A673 (cell line): ENCODE measurements around the gene MEGF10. TPM values are rescaled to one million over a fixed set of nuclear protein-coding genes. Genes with fewer than 3 reads are reported as not detected.
A peak's percentile ranks its signal among the peaks of the same experiment; 100 is the strongest.

Source experiments
- Bru-seq: library from RNA; stranded (reverse); fragments of 400-500 nt; gene quantifications from one replicate; lab custom pipeline; 2021; lab: Mats Ljungman, UMichigan
- BruChase-seq, 2 experiments: library from RNA; stranded (reverse); fragments of 400-500 nt; gene quantifications; one replicate each; lab custom pipeline; 2021; lab: Mats Ljungman, UMichigan
- BruUV-seq: library from RNA; stranded (reverse); fragments of 400-500 nt; replicated peaks from 2 replicates; lab custom pipeline; 2021; lab: Mats Ljungman, UMichigan
- CTCF ChIA-PET: fragments of 300-600 bp; sonication (Branson Sonifier 250); formaldehyde crosslinking; loops from one replicate; lab custom pipeline; 2022; ENCODE audit warnings: antibody characterized with exemption; lab: Charles Lee
- POLR2A ChIA-PET: fragments of 300-600 bp; sonication (Branson Sonifier 250); formaldehyde crosslinking; loops from one replicate; lab custom pipeline; 2022; ENCODE audit warnings: antibody characterized with exemption; ENCODE audit not compliant: low non-redundant PET; lab: Charles Lee
- DNase-seq: peaks from one replicate; pipeline ENCODE4 v3.0.0-alpha.2; 2015; ENCODE audit warnings: low spot score
- H3K27ac ChIP-seq: fragments of 200-600 bp; sonication (generic); 2 replicates; pipeline ENCODE4 v1.5.1; 2016; ENCODE audit warnings: mixed run types, low read depth, mild to moderate bottlenecking, mixed read lengths, antibody characterized with exemption, low read length; ENCODE audit not compliant: poor library complexity, severe bottlenecking
- H3K27me3 ChIP-seq: fragments of 200-600 bp; sonication (generic); replicated peaks from 2 replicates; pipeline ENCODE4 v1.6.1; 2017; ENCODE audit warnings: mixed run types, low read depth, mild to moderate bottlenecking, mixed read lengths, antibody characterized with exemption, low read length; ENCODE audit not compliant: insufficient read depth, poor library complexity
- H3K36me3 ChIP-seq: fragments of 200-600 bp; sonication (generic); 2 replicates; pipeline ENCODE4 v1.6.1; 2016; ENCODE audit warnings: mixed run types, mild to moderate bottlenecking, mixed read lengths, antibody characterized with exemption, low read length; ENCODE audit not compliant: insufficient read depth, poor library complexity, severe bottlenecking
- H3K4me1 ChIP-seq: fragments of 200-600 bp; sonication (generic); 2 replicates; pipeline ENCODE4 v1.6.1; 2017; ENCODE audit warnings: mixed run types, mild to moderate bottlenecking, mixed read lengths, antibody characterized with exemption, low read length; ENCODE audit not compliant: insufficient read depth, poor library complexity, severe bottlenecking
- H3K4me3 ChIP-seq: fragments of 200-600 bp; sonication (generic); 2 replicates; pipeline ENCODE4 v1.5.1; 2016; ENCODE audit warnings: low read depth, mixed run types, mild to moderate bottlenecking, mixed read lengths, low read length; ENCODE audit not compliant: poor library complexity, severe bottlenecking
- H3K9me3 ChIP-seq: fragments of 200-600 bp; sonication (generic); 2 replicates; pipeline ENCODE4 v1.6.1; 2016; ENCODE audit warnings: mixed run types, low read depth, mild to moderate bottlenecking, mixed read lengths, antibody characterized with exemption, low read length; ENCODE audit not compliant: poor library complexity, severe bottlenecking
- EZH2 ChIP-seq: fragments of 200-600 bp; sonication (generic); IDR thresholded peaks from 2 replicates; pipeline ENCODE4 v1.6.1; 2017; ENCODE audit warnings: borderline replicate concordance, low read depth, mild to moderate bottlenecking, mixed read lengths, antibody characterized with exemption, low read length; ENCODE audit not compliant: poor library complexity, severe bottlenecking
- intact Hi-C: fragments of 100-400 bp; cut with micrococcal nuclease; formaldehyde crosslinking; loops from one replicate; pipeline ENCODE4 v1.10.0; 2022; ENCODE audit not compliant: unreplicated experiment
- long read RNA-seq: library from polyadenylated mRNA; stranded (forward); transcript quantifications from one replicate; pipeline ENCODE4 v2.0.0, GENCODE V29; 2022
- total RNA-seq: library from RNA; stranded (reverse); gene quantifications from 2 replicates; pipeline ENCODE4 v1.2.3, GENCODE V29; 2021
- TF ChIP-seq, protein P1 (sequence below): fragments of 300-800, 200-600 bp; sonication (generic); conservative IDR thresholded peaks from 2 replicates; pipeline ENCODE4 v1.5.1; 2017; ENCODE audit warnings: low read depth, mild to moderate bottlenecking, antibody characterized with exemption, low read length, moderate library complexity, mixed read lengths

MEGF10 gene
- 0.71 and 0.87 TPM in 2 replicates for total RNA-seq
- Bru-seq, nascent RNA, result percentile 26 among the genes with signal in this experiment
- percentile 19 among the genes with signal in this experiment for BruChase-seq, experiment 1, labeled RNA remaining after a 2-hour chase
- percentile 19 among the genes with signal in this experiment for BruChase-seq, experiment 2, labeled RNA remaining after a 6-hour chase
- long read RNA-seq, result 0 reads

DNA sequence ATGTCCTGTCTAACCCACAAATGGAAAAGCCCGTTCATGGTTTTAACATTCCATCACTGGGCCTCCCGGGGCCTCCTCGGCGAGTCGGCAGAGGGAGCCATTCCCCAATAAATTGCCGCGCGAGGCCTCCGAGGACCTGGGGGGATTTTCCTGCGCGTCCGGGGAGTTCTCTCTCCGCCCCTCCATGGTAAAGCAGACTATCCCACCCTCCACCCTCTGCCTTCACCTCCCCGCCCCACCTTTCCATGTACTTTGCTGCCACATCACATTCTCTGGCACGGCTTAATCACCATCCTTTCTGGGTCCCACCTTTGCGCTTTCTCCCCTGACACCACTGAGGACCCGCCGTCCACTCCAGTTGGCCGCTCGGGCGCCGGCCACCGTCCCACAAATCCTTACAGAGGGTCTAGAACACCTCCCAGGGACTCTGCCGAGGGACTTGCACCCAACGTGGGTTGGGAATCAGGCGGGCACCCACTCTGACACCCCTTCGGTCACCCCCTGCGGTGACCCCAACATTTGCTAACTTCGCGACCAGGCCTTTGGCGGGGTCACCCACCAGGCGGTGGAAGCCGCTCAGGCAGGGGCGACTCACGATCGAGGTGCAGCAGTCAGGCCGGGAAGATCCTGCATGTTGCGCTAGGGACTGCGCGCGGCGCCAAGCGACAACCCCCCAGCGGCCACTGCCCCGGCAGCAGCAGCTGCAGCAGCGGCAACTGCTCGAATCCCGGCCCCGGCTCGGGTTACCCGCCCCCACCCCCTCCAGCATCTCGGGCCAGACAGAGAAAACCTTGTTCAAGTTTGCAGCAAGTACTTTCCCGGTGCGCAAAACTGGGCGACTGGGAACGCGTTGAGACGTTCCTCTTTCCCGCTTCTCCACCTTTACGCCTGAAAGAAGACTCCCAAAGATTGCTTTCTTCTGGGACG is at the start of gene MEGF10:
TSS of gene MEGF10 (plus strand) at position 778 of the 927 bp plus-strand sequence. CDS start 40,513 bp downstream, outside the sequence.
- TF ChIP-seq, protein P1, sequence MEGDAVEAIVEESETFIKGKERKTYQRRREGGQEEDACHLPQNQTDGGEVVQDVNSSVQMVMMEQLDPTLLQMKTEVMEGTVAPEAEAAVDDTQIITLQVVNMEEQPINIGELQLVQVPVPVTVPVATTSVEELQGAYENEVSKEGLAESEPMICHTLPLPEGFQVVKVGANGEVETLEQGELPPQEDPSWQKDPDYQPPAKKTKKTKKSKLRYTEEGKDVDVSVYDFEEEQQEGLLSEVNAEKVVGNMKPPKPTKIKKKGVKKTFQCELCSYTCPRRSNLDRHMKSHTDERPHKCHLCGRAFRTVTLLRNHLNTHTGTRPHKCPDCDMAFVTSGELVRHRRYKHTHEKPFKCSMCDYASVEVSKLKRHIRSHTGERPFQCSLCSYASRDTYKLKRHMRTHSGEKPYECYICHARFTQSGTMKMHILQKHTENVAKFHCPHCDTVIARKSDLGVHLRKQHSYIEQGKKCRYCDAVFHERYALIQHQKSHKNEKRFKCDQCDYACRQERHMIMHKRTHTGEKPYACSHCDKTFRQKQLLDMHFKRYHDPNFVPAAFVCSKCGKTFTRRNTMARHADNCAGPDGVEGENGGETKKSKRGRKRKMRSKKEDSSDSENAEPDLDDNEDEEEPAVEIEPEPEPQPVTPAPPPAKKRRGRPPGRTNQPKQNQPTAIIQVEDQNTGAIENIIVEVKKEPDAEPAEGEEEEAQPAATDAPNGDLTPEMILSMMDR, result peak; percentile 88
- no peak for TF ChIP-seq EZH2
- H3K36me3 ChIP-seq, result no peaks in the 10 kb centered on the region
- peaks cover 41% of the 10 kb centered on the region for H3K27me3 ChIP-seq
- no peaks in the 10 kb centered on the region for H3K9me3 ChIP-seq
- peak within 1 kb of the TSS; percentile 40 for H3K4me3 ChIP-seq
- no TSS peak for BruUV-seq
- H3K27ac ChIP-seq, result no peak within 1 kb of the TSS
- peaks cover 7% of the 10 kb centered on the region for H3K4me1 ChIP-seq
- DNase-seq, result peak; percentile 69
- intact Hi-C loops, result loop anchor here (1.0 kb wide), 2 partner anchors 152 to 202 kb away; no protein-coding TSS in a partner anchor
- CTCF ChIA-PET, result no interaction called here
- POLR2A ChIA-PET, result no interaction called here

DNA sequence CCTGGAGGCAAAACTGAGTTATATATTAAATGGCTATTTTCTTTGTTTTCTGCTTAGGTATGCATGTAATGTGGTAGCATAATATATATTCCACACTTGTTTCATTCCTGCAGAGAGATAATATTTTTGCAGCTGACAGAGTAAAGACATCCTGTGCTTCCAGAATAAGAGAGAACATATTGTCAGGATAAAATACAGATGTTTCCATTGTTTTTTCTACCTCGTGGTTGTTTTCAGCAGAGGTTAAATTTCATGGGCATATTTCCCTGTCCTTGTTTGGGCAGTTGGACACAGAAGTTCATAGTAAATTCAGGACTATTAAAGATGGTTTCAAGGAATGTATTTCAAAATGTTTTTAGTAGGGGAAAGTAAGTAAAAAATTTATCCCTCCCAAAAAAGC is 47.6 kb upstream of the MEGF10 start:
- ChIA-PET POLR2A (no interaction called here), CTCF (no interaction called here)
- H3K36me3 ChIP-seq, result no peaks in the 10 kb centered on the region
- no peaks in the 10 kb centered on the region for H3K9me3 ChIP-seq
- no TSS peak for BruUV-seq
- no peaks in the 10 kb centered on the region for H3K27me3 ChIP-seq
- no peak overlapping the region for H3K4me3 ChIP-seq
- TF ChIP-seq EZH2, result no peak
- TF ChIP-seq, protein P1, result no peak
- intact Hi-C loops, result no loop called here
- no peak for DNase-seq
- no peaks in the 10 kb centered on the region for H3K4me1 ChIP-seq
- H3K27ac ChIP-seq, result no peak overlapping the region

DNA sequence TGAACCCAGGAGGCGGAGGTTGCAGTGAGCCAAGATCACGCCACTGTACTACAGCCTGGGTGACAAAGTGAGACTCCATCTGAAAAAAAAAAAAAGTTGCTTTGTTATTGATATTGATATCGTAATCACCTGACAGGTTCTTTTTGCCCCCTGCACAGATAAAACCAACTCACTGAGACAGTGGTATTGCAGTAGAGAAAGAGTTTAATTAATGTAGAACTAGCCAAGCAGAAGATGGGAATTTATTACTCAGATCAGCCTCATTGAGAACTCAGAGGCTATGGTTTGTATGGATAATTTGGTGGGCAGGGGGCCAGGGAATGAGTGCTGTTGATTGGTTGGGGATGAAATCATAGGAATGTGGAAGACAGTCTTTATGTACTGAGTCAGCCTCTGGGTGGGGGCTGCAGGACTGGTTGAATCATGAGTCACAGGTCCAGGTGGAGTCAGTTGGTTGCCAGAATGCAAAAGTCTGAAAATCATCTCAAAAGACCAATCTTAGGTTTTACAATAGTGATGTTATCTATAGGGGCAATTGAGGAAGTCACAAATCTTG is 35.8 kb upstream of the MEGF10 start:
- BruUV-seq, result no TSS peak
- intact Hi-C loops, result no loop called here
- no peaks in the 10 kb centered on the region for H3K36me3 ChIP-seq
- no peaks in the 10 kb centered on the region for H3K4me1 ChIP-seq
- DNase-seq, result peak; percentile 3
- no peak overlapping the region for H3K4me3 ChIP-seq
- ChIA-PET CTCF (no interaction called here), POLR2A (no interaction called here)
- TF ChIP-seq EZH2, result no peak
- TF ChIP-seq, protein P1, result no peak
- peaks cover 3% of the 10 kb centered on the region for H3K9me3 ChIP-seq
- H3K27ac ChIP-seq, result no peak overlapping the region
- no peaks in the 10 kb centered on the region for H3K27me3 ChIP-seq
